ENCODE data around the gene RAB7A.

DNA sequence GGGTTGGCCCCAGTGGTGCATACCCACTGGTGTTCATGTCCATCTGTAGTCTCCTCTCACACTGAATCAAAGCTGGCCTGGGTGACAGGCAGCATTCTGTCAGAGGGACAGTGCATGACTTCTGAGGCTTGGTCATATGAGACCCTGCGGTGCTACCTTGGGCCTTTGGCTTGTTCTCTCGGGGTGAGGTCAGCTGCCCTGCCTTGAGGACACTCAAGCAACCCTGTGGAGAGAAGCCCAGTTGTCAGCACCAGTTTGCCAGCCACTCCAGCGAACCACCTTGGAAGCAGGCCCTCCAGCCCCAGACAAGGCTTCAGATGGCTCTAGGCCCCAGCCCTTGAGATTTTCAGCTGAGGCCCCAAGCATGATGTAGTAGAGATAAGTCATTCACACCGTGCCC, 16.9 kb upstream of the RAB7A start:
- TF ChIP-seq, protein P1, sequence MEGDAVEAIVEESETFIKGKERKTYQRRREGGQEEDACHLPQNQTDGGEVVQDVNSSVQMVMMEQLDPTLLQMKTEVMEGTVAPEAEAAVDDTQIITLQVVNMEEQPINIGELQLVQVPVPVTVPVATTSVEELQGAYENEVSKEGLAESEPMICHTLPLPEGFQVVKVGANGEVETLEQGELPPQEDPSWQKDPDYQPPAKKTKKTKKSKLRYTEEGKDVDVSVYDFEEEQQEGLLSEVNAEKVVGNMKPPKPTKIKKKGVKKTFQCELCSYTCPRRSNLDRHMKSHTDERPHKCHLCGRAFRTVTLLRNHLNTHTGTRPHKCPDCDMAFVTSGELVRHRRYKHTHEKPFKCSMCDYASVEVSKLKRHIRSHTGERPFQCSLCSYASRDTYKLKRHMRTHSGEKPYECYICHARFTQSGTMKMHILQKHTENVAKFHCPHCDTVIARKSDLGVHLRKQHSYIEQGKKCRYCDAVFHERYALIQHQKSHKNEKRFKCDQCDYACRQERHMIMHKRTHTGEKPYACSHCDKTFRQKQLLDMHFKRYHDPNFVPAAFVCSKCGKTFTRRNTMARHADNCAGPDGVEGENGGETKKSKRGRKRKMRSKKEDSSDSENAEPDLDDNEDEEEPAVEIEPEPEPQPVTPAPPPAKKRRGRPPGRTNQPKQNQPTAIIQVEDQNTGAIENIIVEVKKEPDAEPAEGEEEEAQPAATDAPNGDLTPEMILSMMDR (IDR thresholded peaks at IDR 0.05), result no peak
- TF ChIP-seq POLR2AphosphoS5 (IDR thresholded peaks at IDR 0.05) (no peak), EP300 (IDR thresholded peaks at IDR 0.05; ENCODE audit: low read depth) (no peak), POLR2A (IDR thresholded peaks at IDR 0.05) (no peak)
